Progenitor cell of endocrine pancreas (in vitro differentiated cells): ENCODE results near the gene FOXL1. TPM values are rescaled to one million over a fixed set of nuclear protein-coding genes. Genes with fewer than 3 reads are reported as not detected.

Experiments used
- DNase-seq: peaks from one replicate; pipeline ENCODE4 v3.0.0; 2021; ENCODE audit warnings: low spot score; ENCODE audit not compliant: unreplicated experiment
- H3K27ac Mint-ChIP-seq: 2 replicates; pipeline ENCODE4 v1.8.0; 2021; ENCODE audit warnings: mild to moderate bottlenecking, moderate library complexity, mixed read lengths
- H3K27me3 Mint-ChIP-seq: 2 replicates; pipeline ENCODE4 v1.8.0; 2021; ENCODE audit warnings: mixed read lengths
- H3K36me3 Mint-ChIP-seq: 2 replicates; pipeline ENCODE4 v1.8.0; 2022; ENCODE audit warnings: mixed read lengths; ENCODE audit not compliant: insufficient read depth
- H3K4me1 Mint-ChIP-seq: 2 replicates; pipeline ENCODE4 v1.8.0; 2021; ENCODE audit warnings: low read depth, mixed read lengths
- H3K4me3 Mint-ChIP-seq: 2 replicates; pipeline ENCODE4 v1.8.0; 2021; ENCODE audit warnings: low read depth, mild to moderate bottlenecking, moderate library complexity, mixed read lengths
- H3K9me3 Mint-ChIP-seq: 2 replicates; pipeline ENCODE4 v1.8.0; 2021; ENCODE audit warnings: low read depth, mixed read lengths
- total RNA-seq: library from RNA; stranded (reverse); gene quantifications from 2 replicates; pipeline ENCODE4 v1.2.1, GENCODE V29; 2021
- TF ChIP-seq, protein P1 (sequence below): fragments of 200-600 bp; sonication (generic); IDR thresholded peaks from one replicate; pipeline ENCODE4 v1.5.0; 2021; ENCODE audit warnings: antibody characterized with exemption, mild to moderate bottlenecking; ENCODE audit not compliant: unreplicated experiment

Gene FOXL1
- total RNA-seq, 1 donor from 2014 or later = not detected

DNA sequence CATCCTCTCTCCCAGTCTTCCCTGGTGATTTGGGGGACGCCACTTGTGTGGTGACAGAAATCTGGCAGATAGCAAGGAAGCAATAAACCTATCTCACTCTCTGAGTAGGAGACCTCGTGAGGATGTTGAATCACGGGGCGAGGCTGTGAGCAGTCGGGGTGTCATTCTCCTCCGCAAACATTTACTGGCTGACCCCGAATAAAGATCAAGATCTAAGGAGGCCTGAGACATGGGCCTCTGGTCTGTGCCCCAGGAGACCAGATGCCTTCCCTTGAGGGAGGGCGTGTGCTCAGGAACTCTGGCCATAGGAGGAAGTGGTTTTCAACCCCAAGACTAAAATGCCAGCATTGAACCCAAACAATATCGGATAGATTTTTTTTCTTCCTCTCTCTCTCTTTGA lies 53.1 kb downstream of the FOXL1 start:
- no peak overlapping the region for H3K27ac Mint-ChIP-seq
- TF ChIP-seq, protein P1, sequence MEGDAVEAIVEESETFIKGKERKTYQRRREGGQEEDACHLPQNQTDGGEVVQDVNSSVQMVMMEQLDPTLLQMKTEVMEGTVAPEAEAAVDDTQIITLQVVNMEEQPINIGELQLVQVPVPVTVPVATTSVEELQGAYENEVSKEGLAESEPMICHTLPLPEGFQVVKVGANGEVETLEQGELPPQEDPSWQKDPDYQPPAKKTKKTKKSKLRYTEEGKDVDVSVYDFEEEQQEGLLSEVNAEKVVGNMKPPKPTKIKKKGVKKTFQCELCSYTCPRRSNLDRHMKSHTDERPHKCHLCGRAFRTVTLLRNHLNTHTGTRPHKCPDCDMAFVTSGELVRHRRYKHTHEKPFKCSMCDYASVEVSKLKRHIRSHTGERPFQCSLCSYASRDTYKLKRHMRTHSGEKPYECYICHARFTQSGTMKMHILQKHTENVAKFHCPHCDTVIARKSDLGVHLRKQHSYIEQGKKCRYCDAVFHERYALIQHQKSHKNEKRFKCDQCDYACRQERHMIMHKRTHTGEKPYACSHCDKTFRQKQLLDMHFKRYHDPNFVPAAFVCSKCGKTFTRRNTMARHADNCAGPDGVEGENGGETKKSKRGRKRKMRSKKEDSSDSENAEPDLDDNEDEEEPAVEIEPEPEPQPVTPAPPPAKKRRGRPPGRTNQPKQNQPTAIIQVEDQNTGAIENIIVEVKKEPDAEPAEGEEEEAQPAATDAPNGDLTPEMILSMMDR = no peak
- DNase-seq = no peak

More for the DNA sequence above, 53.1 kb downstream of the FOXL1 start:
- H3K4me3 Mint-ChIP-seq = no peak overlapping the region
- H3K4me1 Mint-ChIP-seq = peaks cover 16% of the 10 kb centered on the region
- no peaks in the 10 kb centered on the region for H3K36me3 Mint-ChIP-seq
- no peaks in the 10 kb centered on the region for H3K9me3 Mint-ChIP-seq
- H3K27me3 Mint-ChIP-seq = peaks cover 18% of the 10 kb centered on the region

Other genes starting within 250 kb of the FOXL1 start
- gene FOXF1, start 68.0 kb upstream of the FOXL1 start, total RNA-seq = not detected in 2 replicates
- 21.8 and 22.8 TPM in 2 replicates for gene MTHFSD, start 23.3 kb upstream of the FOXL1 start, total RNA-seq
- 0.11 TPM in 1 of 2 replicates, not detected in the other for gene FOXC2, start 11.7 kb upstream of the FOXL1 start, total RNA-seq